Effector CD8-positive, alpha-beta T cell (primary cell): ENCODE data around the gene DRAM2.
A peak's percentile ranks its signal among the peaks of the same experiment; 100 is the strongest.
"Not testable (repeated sequence)": the region's sequence is repeated elsewhere in the genome, so short reads cannot be mapped to it uniquely, and the experiment has no call there.

ENCODE experiments used
- DNase-seq: peaks from one replicate; lab custom pipeline; 2025; lab: John Stamatoyannopoulos, UW

The DRAM2 gene

DNA sequence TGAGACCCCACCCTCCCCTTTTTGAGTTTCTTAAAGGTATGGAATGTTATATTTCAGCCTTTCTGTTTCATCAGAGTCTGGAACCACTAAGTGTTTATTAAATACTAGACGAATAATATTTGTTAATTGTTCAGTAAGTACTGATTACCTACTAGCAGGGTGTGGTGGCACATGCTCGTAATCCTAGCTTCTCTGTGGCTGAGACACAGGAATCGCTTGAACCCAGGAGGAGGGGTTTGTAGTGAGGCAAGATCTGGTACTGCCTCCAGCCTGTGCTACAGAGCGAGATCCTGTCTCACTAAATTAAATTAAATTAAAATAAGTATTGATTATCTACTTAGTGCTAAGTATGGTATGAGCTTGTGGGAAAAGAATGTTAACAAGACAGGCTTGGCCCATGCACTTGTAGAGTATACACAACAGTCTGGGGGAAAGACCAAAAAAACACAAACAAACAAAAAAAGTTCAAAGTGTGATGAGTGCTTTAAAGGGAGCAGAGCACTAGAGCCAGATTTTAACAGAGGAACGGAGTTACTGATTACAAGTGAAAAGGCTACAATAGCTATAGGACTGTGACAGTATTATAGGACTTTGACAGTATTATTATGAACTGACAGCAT, 2.6 kb upstream of the DRAM2 start:
- DNase-seq = no peak

GRCh38 chr1:111141245-111142220, 1.6 kb upstream of the DRAM2 start:
- no peak for DNase-seq

GRCh38 chr1:111140680-111140967, 731 bp upstream of the DRAM2 start:
- no peak for DNase-seq

- peak; percentile 69 for DNase-seq
Observed at GRCh38 chr1:111139324-111139955, 453 bp downstream of the DRAM2 start.

- no peak for DNase-seq
Observed at GRCh38 chr1:111133866-111134265, 6.0 kb downstream of the DRAM2 start.

DNA sequence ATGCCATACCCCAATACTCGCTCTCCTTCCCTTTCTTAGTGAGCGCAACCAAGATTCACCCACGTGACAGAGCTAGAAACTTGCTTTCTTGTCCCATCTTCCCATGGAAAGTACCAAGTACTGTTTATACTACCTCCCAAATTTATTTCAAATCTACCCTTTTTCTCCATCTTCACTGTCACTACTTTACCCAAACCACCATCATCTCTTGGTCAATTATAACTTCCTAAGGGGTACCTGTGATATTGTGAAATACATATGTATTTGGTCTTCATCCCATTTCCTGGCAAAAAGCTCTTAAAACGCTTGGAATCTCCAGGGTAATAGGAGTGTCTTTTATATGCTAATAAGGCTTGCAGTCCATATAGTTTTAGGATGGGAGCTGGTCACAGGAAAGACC, 8.2 kb downstream of the DRAM2 start:
- DNase-seq = no peak

- no peak for DNase-seq
Observed at GRCh38 chr1:111129376-111129775, 10.5 kb downstream of the DRAM2 start.

DNA sequence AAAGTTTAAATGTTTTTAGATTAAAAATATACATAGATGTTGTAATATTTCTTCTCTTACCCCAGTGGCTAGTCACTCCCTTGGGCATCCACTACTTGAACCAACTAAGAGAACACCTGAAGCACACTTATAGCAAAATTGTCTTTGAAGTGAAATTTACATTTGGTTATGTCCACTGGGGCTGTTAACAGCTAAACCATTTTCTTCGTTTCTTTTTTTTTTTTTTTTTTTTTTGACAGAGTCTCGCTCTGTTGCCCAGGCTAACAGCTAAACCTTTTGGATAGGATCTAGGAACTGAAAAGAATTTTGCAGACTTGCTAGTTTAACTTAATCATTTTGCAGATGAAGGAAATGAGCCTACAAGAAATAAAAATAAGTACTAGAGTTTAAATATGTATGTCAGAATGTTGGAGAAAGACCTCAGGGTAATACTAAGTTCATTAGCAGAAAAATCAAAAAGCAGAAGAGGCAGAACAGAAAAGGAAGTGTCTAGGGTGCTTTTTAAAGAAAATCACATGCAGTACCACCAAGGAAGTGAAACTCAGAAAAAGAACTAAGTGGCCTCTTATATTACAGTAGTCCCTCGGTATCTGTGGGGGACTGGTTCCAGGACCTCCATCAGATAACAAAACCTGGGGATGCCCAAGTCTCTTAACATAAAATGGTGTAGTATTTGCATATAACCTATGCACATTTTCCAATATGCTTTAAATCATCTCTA, 11.8 kb downstream of the DRAM2 start:
- DNase-seq = no peak

GRCh38 chr1:111126354-111126753, 13.5 kb downstream of the DRAM2 start:
- no peak for DNase-seq

GRCh38 chr1:111116496-111116895, 23.4 kb downstream of the DRAM2 start:
- DNase-seq = no peak

- no peak for DNase-seq
Observed at GRCh38 chr1:111110197-111110899, 29.5 kb downstream of the DRAM2 start.

- no peak for DNase-seq
Observed at GRCh38 chr1:111104981-111105380, 34.9 kb downstream of the DRAM2 start.

GRCh38 chr1:111101854-111102642, 37.8 kb downstream of the DRAM2 start:
- DNase-seq = no peak

DNA sequence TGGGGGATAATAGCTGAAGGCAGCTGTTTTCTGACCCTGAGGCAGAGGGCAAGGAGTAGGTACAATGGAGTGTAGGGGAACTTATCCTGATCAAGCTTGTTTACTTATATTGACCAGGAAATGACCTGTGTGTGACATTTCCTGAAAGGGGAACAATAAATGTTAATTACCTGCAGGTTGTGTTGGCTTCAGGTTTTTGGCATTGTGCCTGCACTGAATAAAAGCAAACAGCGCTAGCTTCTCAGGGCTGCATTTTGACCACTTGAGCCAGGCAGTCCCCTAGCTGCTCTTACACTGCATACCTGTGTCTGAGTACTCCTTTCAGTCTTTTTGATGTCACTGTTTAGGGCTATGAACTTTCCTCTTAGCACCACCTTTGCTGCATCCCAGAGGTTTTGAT, 40.6 kb downstream of the DRAM2 start:
- DNase-seq = no peak

DNA sequence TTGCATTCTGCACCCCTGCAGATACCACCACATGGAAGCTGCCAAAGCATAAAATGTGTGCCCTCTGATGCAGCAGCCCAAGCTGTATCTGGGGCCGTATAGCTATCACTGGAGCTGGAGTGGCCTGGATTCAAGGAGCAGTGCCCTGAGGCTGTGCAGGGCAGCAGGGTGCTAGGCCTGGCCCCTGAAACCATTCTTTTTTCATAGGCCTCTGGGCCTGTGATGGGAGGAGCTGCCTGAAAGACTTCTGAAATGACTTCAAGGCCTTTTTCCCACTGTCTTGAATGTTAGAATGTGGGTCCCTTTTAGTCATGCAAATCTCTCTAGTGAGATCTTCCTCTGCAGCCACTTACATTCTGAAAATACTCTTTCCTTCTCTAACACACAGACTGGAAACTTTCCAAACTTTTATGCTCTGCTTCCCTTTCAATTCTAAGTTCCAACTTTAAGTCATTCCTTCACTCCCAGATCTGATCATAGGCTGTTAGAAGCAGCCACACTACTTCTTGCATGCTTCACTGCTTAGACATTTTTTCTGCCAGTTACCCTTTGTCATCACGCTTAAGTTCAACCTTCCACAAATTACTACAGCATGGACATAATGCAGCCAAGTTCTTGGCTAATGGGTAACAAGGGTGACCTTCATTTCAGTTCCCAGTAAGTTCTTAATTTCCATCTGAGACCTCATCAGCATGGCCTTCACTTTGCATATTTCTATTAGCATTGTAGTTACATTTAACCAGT, 42.4 kb downstream of the DRAM2 start:
- DNase-seq = no peak

DNA sequence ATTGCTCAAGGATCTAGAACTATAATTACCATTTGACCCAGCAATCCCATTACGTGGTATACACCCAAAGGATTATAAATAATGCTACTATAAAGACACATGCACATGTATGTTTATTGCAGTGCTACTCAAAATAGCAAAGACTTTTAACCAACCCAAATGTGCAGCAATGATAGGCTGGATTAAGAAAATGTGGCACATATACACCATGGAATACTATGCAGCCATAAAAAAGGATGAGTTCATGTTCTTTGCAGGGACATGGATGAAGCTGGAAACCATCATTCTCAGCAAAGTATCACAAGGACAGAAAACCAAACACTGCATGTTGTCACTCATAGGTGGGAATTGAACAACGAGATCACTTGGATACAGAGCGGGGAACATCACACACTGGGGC, 44.5 kb downstream of the DRAM2 start:
- DNase-seq = not testable (repeated sequence)

DNA sequence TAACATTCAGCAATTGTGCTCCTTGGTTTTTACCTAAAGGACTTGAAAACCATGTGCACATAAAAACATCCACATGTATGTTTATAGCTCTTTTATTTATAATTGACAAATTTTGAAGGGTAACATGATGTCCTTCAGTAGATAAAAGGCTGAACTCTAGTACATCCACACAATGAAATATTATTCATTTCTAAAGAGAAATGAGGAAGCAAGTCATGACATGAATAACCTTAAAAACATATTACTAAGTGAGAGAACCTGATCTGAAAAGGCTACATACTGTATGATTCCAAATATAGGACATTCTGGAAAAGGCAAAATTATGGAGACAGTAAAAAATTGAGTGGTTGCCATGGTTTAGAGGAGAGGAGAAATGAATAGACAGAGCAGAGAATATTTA, 50.3 kb downstream of the DRAM2 start:
- DNase-seq = no peak

DNA sequence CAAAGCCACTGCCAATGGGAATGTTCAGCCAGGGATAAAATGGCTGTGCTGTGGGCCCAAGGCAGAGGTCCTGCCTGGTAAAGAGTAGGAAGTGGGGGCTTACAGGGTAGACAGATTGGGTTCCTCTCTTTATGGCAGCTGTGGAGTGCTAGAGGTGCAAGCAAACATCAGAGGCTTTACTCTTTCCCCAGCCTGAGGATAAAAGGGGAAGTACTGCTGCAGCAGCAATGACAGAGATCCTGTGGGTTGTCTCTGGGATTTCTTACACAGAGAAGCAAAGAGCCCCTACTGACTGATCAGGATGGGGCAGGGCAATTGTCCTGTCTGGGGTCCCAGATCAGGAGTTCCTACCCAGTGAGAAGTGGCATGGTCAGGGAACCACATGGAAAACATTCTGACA, 54.2 kb downstream of the DRAM2 start:
- DNase-seq = no peak

- DNase-seq = no peak
Observed at GRCh38 chr1:111084999-111085398, 54.9 kb downstream of the DRAM2 start.
